Uterus (tissue), 2 donors: ENCODE results near the gene KCNMB2.

ENCODE experiments used
- CTCF ChIP-seq, 4 experiments: fragments of 200-600 bp in 2 of 4; fragments of 450-650 bp in 2 of 4; sonication (generic) in 2 of 4; IDR thresholded peaks; one replicate each; pipeline ENCODE4 v1.5.1; 2016 to 2019; ENCODE audit warnings: antibody characterized with exemption in 4 of 4, mild to moderate bottlenecking in 2 of 4, moderate library complexity in 1 of 4
- POLR2A ChIP-seq, 2 donors: fragments of 450-650 bp; IDR thresholded peaks; one replicate each; pipeline ENCODE4 v1.6.1; 2016; ENCODE audit warnings: antibody characterized with exemption in 2 of 2, mild to moderate bottlenecking in 1 of 2, moderate library complexity in 1 of 2

DNA sequence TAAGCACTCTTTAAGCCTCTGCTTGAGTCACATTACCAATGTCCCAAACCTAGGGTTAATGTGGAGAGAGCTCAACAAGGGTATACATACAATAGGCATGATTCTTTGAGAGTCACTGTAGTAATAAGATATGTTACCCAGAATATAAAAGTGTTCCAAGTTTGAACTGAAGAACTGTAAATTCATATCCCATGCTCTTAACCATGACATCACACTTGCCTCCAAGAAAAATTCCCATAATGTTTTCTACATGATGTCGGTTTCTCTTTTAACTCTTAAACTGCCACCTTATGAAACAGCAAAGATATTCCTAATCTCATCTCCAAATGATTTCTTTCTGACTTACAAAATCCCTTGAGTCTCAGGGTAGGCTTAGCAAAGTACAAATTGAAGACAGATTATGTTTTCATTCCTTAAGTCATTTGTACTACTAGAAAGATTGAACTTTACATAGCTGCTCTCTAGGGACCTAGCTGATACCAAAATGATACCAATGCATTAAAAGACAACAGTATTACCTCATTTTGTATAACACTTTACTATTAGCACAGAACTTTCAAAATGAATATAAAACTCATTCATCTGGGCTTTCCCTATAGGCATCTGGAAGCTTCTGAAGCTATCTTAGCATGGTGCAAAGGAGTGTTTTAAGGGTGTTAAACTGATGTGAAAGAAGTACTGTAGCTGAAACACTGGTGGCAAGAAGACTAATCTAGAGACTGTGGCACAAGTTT is 127.1 kb downstream of the KCNMB2 start:
- no peak for TF ChIP-seq CTCF (IDR thresholded peaks at IDR 0.05)
- TF ChIP-seq POLR2A (IDR thresholded peaks at IDR 0.05) = no peak
